GM18909 (cell line): ENCODE data around the gene TNKS1BP1.

Experiments
- ATAC-seq: cut with Tn5 transposase; IDR thresholded peaks from one replicate; pipeline ENCODE4 v1.9.1; 2021; ENCODE audit warnings: mild to moderate bottlenecking; ENCODE audit not compliant: unreplicated experiment, poor library complexity

The TNKS1BP1 gene

DNA sequence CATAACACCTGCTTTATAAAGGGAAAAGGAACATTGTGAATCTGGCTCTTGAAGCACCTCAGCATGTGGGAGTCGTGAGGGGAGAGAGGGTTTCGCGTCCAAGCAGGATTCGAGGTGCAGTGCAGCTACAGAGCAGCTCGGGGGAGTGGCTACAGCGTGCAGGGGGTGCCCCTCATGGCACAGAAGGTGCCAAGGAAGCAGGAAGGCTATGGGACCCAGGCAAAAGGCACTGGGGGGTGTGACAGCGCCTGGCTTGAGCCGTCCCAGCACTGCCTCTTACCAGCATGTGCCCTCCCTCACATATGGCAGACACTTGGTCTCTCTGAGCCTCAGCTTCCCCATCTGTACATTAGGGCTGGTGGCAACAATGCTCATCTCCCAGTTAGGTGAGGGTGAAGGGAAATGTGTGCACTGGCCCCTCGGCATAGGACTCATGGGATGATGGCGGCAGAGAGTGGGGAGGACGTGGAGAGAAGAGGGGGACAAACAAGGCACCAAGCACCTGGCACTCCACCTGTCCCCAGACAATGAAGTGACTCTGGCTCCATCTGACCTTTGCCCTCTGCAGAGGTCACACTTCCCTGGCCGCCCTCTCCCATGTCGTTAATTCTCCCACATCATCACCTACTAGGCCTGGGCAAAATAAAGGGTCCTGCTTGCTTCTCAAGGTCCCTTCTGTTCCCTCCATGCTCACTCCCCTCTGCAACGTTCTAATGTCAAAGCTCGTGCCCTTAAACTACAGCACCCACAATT lies 10.4 kb downstream of the TNKS1BP1 start:
- ATAC-seq, result no peak

DNA sequence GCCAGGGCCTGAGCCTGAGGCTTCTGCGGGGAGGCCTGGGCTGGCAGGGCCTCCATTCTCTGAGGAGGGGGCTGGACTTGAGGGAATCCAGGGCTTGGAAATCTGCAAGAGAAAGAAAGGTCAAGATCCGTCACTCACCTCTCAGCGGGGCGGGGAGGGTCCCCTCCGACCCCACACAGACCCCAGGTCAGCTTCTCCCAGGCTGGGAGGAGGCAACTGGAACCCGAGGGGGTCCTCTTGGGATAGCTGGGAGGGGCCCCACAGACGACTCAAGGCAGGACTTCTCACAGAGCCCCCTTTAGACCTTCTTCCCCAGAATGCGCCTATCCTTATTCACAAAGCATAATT lies 11.0 kb downstream of the TNKS1BP1 start:
- no peak for ATAC-seq

DNA sequence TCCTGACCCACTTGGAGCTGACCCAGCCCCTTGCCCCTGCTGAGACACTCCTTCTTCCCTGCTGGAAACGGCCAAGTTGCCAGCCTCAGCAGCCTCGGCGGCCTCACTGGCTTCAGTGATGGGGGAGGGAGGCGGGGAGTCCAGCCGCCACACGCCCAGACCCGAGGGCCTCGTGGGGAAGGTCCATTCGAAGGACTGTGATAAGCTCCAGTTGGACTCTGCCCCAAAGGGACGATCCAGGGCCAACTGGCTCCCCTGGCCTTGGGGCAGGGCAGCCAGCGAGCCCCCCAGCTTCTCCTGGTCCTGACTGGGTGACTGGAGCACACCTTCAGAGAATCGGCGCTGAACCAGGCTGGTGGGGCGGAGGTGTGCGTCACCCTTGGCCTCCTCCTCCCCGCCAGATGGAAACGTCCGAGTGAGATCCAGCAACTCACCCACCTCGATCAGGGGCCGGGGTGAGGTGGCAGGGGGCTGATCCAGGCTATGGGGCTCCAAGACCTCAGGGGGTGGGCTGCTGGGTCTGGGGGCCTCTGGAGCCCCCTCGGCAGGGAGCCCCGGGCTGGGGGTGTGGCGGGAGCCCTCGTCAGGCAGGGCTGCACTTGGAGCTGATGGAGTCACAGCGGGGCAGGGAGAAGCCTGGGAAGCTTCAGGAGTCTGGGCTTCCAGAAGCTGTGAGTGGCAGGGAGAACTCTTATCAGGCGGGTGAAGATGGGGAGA lies 11.5 kb downstream of the TNKS1BP1 start:
- ATAC-seq, result no peak

DNA sequence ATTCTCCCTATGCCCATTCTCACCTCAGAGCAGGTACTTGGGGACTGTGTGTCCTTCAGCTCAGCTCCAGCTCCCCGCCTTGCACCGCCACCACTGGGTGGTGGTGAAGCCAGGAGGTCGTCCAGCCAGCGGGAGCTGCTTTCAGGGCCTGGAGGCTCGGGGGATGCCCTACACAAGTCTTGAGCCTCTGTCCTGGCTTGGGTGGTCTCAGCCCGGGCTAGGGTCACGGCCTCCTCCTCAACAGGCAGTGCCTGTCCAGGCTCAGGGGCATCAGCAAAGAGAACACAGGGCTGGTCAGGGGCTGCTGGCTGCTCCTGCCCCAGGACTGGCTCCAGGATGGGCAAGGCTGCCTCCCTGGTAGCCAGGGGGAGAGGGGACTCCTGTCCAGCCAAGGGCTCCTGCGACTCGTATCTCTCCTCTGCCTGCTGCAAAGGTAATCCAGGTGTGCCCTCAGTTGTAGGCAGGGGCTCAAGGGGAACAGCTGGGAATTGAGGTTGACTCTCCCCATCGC lies 12.2 kb downstream of the TNKS1BP1 start:
- ATAC-seq, result no peak

DNA sequence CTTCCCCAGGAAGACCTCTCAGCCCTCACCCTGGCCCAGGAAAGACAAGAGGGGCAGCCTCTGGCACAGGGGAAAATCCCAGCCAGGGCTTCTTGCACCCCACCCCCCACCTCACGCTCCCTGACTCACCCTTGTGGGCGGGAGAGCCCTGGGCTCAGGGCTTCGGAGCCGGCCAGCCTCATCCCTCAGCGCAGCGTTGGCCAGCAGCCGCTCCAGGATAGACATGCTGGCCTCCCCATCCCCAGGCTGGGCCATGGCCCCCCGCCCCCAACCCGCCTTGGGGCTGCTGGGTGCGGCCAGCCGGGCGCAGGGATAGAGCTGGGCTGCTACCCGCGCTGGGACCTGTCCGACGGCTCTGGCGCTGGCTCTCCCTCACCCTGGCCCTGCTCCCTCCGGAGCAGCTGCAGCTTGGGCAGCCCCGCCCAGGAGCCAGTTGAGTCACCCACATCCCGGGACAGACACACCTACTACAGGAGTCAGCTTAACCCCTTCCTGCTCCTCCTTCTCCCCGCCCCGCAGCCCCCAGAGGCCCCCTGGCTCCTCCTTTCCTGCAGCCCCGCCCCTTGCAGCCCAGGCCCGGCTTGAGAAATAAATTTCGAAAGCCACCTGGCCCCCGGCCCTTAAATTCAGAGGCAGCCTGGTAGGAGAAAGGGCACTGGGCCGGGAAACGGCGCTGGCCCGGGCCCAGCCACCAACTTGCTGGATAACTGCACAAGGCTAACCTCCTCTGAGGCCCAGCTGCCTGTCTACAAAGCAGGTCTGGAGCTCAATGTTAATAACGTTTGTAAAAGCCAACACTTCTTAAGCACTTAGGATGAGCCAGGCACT lies 13.4 kb downstream of the TNKS1BP1 start:
- ATAC-seq, result peak; percentile 99

DNA sequence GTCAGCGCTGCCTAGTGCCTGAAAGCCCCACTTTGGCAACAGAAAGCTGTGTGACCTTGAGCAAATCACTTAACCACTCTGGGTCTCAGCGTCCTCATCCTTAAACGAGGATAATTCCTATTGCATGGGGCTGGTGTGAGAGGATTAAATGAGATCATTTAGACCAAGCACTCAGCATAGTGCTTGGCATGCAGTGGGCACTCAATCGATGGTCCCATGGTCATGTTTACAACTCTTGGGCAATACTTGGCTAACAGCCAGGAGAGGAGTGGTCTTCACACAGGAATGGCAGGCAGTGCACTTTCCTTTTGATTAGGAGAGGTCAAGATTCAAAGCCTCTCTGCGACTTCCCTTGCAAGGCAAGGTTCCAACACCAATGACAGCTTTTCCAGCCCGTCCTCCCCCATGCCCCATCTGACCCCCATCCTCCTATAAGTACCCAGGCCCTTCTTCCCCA lies 14.1 kb downstream of the TNKS1BP1 start:
- ATAC-seq, result no peak

DNA sequence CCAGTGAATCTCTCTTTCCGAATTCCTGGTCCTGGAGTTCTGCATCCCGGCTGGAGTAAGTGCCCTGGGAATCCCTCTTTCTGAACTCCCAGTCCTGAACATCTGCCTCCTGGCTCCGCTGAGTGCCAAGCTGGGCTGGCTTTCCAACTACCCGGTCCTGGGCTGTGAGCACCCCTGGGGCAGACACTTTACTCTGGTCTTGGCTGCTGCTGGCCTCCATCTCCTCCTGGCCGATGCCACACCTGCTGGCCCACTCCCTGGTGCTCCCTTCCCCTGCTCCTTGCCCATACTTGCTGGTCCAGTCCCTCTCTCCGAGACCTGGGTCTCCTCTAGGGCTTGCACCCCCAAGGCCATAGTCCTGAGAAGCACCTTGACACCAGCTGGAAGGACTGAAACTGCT lies 14.7 kb downstream of the TNKS1BP1 start:
- ATAC-seq, result no peak

DNA sequence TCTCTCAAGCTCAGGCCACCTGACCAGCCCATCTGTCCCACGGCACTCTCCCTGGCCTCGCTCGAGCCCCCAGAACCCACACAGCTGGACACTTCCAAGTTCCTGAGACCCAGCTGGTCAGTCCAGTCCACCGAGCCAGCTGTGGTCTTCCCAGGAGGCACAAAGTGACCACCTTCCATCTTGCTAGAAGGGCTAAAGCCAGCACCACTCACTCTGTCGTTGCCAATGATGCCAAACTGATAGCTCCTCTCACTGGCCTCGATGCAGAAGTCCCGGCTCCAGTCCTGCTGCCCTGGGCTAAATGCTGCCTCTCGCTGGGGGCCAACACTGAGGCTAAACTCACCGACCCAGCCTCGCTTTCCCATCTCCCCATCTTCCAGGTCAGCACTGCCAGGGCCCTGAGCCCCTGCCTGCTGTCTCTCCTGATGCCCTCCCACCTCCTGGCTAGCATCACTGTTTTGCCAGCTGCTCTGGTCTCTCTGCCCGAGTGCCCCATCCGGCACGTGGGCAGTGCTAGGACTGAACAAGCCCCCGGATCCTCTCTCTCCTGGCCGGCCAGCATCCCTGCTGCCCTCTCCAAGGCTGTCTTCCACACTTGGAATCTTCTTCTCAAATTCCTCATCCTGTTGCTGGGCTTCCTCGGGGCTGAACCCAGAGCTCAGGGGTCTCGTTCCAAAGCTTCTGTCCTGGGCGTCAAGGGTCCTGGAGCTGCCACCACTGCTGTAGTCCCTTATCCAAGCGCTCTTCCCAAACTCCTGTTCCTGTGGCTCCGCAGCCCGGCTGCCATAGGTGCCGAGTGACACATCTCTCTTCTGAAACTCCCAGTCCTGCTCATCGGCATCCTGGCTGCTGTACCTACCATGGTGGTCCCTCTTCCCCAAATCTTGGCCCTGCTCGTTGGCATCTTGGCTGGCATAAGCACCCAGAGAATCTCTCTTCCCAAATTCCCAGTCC lies 15.4 kb downstream of the TNKS1BP1 start:
- no peak for ATAC-seq

DNA sequence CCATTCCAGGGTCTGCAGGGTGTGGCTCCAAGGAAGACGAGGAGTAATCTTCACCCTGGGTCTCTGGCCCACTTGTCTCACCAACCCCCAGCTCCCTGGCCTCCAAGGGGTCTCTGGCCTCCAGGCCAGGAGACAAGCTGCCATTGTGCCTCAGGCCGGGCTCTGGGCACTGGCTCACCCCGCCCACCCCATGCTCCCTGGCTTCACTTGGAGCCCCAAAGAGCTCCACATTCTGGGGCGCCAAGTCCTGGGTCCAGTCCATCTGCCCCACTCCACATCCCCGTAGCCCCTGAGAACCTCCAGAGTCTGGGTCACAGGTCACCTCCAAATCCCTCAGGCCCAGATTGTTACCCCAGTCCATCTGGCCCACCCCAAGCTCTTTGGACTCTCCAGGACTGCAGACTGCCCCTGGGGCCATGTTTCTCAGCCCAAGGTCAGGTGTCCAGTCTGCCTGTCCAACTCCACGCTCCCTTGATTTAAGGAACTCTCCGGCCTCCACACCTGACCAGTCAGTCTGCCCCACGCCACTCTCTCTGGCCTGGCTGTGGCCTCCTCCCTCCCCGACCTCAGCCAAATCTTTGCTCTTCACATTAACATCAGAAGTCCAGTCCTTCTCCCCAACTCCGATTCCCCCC lies 16.2 kb downstream of the TNKS1BP1 start:
- ATAC-seq, result no peak

DNA sequence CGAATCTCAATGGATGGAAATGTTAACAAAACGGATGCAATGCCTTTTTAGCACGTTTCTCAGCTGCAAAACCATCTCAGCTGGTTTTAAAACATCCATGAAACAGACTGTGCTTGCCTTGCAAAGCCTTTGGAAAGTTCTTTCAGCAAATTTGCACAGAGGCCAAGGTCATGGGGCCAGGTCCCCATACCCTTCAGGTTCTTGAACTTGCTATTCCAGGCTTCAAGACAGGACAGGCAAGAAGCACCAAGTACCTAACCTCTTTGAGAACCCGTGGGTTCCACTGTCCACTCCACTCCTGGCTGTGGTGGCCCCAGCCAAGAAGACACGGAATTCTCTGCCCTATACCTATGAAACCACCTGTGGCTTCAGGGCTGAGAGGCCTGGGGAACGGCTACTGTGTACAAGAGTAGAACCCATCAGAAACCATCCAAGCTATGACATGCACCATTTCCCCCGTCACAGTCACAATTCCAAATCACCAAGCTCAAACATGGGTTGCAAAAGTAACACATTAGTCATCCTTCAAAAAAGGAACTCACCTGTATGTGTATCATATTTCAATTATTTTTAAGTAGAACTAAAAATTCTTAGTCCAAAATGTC lies 17.0 kb downstream of the TNKS1BP1 start:
- ATAC-seq, result no peak

DNA sequence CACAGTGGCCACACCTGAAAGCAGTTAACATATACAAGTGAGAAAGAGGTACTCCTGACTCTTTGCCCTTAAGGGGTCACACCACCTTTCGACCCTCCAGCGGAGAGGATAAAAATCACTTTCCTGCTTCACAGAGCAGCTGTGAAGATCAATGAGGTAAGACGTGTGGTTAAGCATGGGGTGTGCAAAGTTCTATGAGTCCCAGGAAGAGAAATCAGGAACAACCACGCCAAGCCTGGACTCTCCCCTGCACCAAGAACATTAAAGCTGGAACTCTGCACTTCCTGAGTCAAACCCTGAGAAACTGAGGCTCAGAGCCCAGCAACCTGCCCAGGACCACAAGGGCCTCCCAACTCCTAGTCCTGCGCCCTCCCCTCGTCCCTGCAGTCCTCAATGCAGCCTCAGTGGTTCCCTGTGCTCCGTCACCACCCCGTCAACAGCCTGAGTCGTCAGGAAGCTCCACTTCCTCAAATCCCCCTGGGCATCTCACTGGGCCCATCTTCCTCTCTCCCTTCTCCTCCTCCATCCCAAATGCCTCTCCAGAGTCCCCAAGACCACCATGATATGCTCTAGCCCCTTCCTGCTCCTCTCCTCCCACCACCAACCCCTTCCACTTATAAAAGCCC lies 17.7 kb downstream of the TNKS1BP1 start:
- ATAC-seq, result no peak

DNA sequence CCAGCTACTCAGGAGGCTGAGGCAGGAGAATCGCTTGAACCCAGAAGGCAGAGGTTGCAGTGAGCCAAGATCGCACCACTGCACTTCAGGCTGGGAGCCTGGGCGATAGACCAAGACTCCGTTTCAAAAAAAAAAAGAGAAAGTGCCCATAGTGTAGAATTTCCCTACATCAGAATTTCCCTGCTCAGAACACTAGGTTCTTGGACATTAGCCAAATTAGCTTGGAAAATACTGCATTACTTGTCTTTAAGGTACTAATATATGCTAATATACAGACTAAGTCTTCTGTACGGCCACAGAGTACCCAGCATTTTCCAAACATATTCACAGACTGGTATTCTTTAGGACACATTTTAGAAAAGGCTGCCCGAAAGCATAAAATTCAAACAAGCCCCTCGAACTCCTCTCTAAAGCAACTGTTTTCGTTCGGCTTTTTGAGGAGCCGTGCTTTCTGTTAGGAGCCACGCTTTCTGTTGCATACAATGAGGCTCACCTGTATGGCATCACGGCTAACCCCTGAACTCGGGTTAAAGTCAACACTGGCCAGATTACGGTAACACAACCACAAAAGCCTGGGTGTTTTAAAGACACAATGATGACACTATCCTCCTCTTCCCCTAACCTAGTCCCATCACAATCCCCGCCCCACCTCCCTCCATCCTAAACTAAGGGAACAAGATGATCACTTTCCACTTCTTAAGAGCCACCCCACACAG lies 18.4 kb downstream of the TNKS1BP1 start:
- ATAC-seq, result no peak

DNA sequence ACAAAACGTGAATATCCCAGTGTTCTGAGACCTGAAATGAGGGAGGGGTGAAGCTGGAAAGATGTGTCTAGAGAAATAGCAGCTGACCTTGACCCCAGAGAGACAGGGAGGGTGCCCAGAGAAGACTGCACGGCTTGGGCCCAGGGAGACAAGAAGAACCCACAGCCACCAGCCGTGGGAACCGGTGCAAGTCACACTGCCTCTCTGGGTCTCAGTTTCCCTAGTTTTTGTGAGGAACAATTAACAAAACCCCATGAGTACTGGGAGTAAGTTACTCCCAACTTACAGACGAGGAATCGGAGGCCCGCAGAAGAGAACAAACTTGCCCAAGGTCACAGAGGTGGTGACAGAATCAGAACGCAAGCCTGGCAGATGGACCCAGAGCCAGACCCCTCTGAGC lies 19.2 kb downstream of the TNKS1BP1 start:
- ATAC-seq, result no peak

DNA sequence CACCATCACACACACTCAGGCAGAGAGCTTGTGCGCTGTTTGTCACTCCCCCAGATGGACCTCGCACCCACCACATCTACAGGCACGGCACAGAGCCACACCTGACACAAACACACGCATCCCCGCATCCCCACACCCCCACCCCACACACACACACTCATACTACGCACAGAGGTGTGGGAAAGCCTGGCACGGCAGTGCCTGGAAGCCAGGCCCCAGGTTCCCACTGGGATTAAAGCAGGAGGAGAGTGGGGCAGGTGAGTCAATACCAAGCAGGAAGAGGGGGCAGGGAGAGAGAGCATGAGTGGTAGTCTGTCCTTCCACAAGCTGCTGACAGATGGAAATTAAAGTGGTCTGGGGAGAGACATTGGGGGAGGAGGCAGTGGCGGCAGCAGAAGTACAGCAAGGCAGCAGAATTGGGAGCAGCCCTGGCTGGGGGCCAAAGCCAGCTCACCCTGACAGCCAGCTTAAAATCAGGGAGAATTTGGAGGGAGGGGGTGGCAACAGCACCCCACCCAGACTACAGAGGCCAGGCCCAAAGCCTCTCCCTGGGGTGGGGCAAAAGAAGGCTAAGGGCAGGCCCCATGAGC lies 20.7 kb downstream of the TNKS1BP1 start:
- ATAC-seq, result no peak

DNA sequence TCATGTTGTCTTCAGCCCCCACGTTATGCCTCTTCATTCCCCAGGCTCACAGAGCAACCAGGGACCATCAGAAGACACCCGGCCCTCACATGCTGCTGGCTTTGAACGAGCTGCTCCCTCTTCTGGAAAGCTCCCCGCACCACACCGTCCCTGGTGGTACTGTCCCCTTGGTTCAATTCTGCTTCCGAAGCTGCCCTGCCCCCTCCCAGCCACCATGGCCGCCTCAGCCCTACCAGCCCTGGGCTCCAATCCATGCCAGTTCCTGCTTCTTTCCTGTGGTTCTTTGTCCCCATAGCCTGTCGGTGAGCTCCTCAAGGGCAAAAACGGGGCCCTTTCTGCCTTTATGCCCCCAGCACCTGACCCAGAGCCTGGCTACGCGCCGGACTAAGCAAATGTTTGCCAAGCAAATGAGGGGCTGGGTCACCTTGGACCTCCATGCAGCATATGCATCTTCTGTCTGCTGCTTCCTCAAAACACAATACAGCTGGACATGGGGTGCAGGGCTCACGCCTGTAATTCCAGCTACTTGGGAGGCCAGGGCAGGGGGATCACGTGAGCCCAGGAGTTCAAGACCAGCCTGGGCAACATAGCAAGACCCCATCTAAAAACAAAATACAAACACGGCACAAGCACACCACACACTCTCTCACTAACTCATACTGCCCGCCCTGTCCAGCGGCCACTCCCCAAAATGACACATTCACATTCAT lies 21.3 kb downstream of the TNKS1BP1 start:
- no peak for ATAC-seq

DNA sequence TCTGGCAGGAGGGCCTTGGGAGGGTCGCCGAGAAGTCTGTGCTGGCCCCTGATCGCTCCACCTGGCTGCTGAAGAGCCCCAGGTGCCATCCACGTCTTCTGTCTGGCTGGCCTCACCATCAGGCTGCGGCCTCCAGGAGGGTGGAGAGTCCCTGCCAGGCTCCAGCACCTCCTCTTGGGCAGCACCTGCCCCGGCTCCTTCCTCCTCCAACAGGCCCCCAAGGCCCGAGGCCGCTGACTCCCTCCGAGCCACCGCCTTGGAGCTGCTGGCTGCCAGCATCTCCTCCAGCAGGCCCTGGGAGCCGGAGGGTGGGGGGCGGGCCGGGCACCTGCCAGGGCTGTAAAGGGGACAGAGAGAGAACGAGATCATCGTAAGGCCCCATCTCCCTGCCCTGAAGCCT lies 22.3 kb downstream of the TNKS1BP1 start:
- ATAC-seq, result no peak
